Vagina (tissue), 2 donors: ENCODE results near the gene ALPK1.

ENCODE experiments used
- CTCF ChIP-seq, 3 experiments: fragments of 450-650 bp in 2 of 3; fragments of 200-600 bp in 1 of 3; sonication (generic) in 1 of 3; IDR thresholded peaks; one replicate each; pipeline ENCODE4 v1.5.1; 2017 to 2019; ENCODE audit warnings: antibody characterized with exemption in 3 of 3, mild to moderate bottlenecking in 2 of 3, moderate library complexity in 2 of 3
- POLR2A ChIP-seq, 2 donors: fragments of 450-650 bp; IDR thresholded peaks; one replicate each; pipeline ENCODE4 v1.6.1; 2017; ENCODE audit warnings: antibody characterized with exemption in 2 of 2, mild to moderate bottlenecking in 2 of 2, moderate library complexity in 2 of 2
- POLR2AphosphoS5 ChIP-seq, 2 donors: sonication (generic); formaldehyde crosslinking; IDR thresholded peaks; one replicate each; pipeline ENCODE4 v1.9.0; 2017; ENCODE audit warnings: antibody characterized with exemption in 2 of 2, mild to moderate bottlenecking in 2 of 2, low read depth in 1 of 2; ENCODE audit not compliant: insufficient read depth in 1 of 2

GRCh38 chr4:112355662-112356061 is 58.5 kb downstream of the ALPK1 start:
- no peak for TF ChIP-seq CTCF (IDR thresholded peaks at IDR 0.05)
- TF ChIP-seq POLR2AphosphoS5 (IDR thresholded peaks at IDR 0.05; ENCODE audit: insufficient read depth in 1 of 2, low read depth in 1 of 2) = no peak
- TF ChIP-seq POLR2A (IDR thresholded peaks at IDR 0.05) = no peak
